Upper lobe of left lung (tissue), 6 donors: Measurements from ENCODE around the gene ARPC1A. TPM values are rescaled to one million over a fixed set of nuclear protein-coding genes. Genes with fewer than 3 reads are reported as not detected.

Source experiments
- ATAC-seq, 2 donors: fragments of 200-7000 bp; cut with Tn5 transposase; one replicate each; pipeline ENCODE4 v1.9.1; 2022; ENCODE audit warnings: mild to moderate bottlenecking in 2 of 2, moderate library complexity in 2 of 2; ENCODE audit not compliant: low FRiP score in 2 of 2
- DNase-seq, 2 donors: peaks; one replicate each; pipeline ENCODE4 v3.0.0-alpha.2; 2019 to 2020
- H3K27ac ChIP-seq, 4 donors: fragments of 200-600 bp; sonication (generic); one replicate each; pipeline ENCODE4 v1.5.1; 2016 to 2019
- H3K27me3 ChIP-seq, 4 donors: fragments of 200-600 bp; sonication (generic); one replicate each; pipeline ENCODE4 v1.5.1; 2017 to 2019
- H3K36me3 ChIP-seq, 4 donors: fragments of 200-600 bp; sonication (generic); one replicate each; pipeline ENCODE4 v1.5.1; 2016 to 2019
- H3K4me1 ChIP-seq, 4 donors: fragments of 200-600 bp; sonication (generic); one replicate each; pipeline ENCODE4 v1.5.1; 2018 to 2019
- H3K4me3 ChIP-seq, 4 donors: fragments of 200-600 bp; sonication (generic); one replicate each; pipeline ENCODE4 v1.5.1; 2017 to 2019; ENCODE audit warnings: mild to moderate bottlenecking in 2 of 4, moderate library complexity in 1 of 4
- H3K9me3 ChIP-seq, 4 donors: fragments of 200-600 bp; sonication (generic); one replicate each; pipeline ENCODE4 v1.5.1; 2018 to 2019
- CTCF ChIP-seq, 6 experiments: fragments of 450-650 bp in 4 of 6; fragments of 200-600 bp in 2 of 6; sonication (generic) in 2 of 6; IDR thresholded peaks; one replicate each; pipeline ENCODE4 v1.5.1; 2016 to 2019; ENCODE audit warnings: antibody characterized with exemption in 6 of 6
- EP300 ChIP-seq, 4 donors: sonication (generic); formaldehyde crosslinking; IDR thresholded peaks; one replicate each; pipeline ENCODE4 v1.5.1; 2017; ENCODE audit warnings: antibody characterized with exemption in 4 of 4, control low read depth in 2 of 4
- POLR2A ChIP-seq, 4 donors: fragments of 450-650 bp; IDR thresholded peaks; one replicate each; pipeline ENCODE4 v1.5.1; 2016 to 2017; ENCODE audit warnings: antibody characterized with exemption in 4 of 4, mild to moderate bottlenecking in 2 of 4
- POLR2AphosphoS5 ChIP-seq, 2 donors: sonication (generic); formaldehyde crosslinking; IDR thresholded peaks; one replicate each; pipeline ENCODE4 v1.5.1; 2017; ENCODE audit warnings: antibody characterized with exemption in 2 of 2
- WGBS, 2 donors: methylation state at CpG; one replicate each; pipeline ENCODE4 v1.1.5; 2017 to 2018; 5-methylcytosine and 5-hydroxymethylcytosine counted together
- total RNA-seq, 6 donors: library from RNA; depleted of rRNA in 4 of 6; stranded (reverse); fragments of >200 nt in 4 of 6; gene quantifications; one replicate each; pipeline versions ENCODE4 v1.1.0 to v1.2.1, GENCODE V29; 2016 to 2021
- donor health status: DM: no; HTN: no; CAD: no; lungs with moderate emphysema.
- donor health status: DM: no; HTN: yes; CAD: no; lungs with severe emphysema.

Gene ARPC1A
- total RNA-seq, 6 donors from 2014 or later: 81.7 to 129 (median 122) TPM

GRCh38 chr7:99372275-99373090, 46.8 kb downstream of the ARPC1A start:
- H3K36me3 ChIP-seq: peaks cover 0 to 15% (median 6%) of the 10 kb centered on the region in 4 donors
- peak; percentile 26 to 48 for TF ChIP-seq POLR2AphosphoS5 (IDR thresholded peaks at IDR 0.05)
- TF ChIP-seq EP300 (IDR thresholded peaks at IDR 0.05): peak in 2 of 4 donors; percentile 38 to 68
- no peak for TF ChIP-seq POLR2A (IDR thresholded peaks at IDR 0.05)
- no peak for TF ChIP-seq CTCF (IDR thresholded peaks at IDR 0.05)
- ATAC-seq (peak in 1 of 2 donors; percentile 72), DNase-seq (peak in 1 of 2 donors; percentile 85)
- WGBS, 2 donors: 46 to 57% methylated on average over 21 of the region's 21 CpGs
- H3K4me3 ChIP-seq: peak overlapping the region in 1 of 4 donors; percentile 4
- H3K4me1 ChIP-seq: peaks cover 20 to 54% (median 34%) of the 10 kb centered on the region in 4 donors
- H3K9me3 ChIP-seq: no peaks in the 10 kb centered on the region
- no peaks in the 10 kb centered on the region for H3K27me3 ChIP-seq
- peak overlapping the region; percentile 81 to 98 (median 96) for H3K27ac ChIP-seq

- no peaks in the 10 kb centered on the region for H3K27me3 ChIP-seq
- WGBS, 2 donors: 85% methylated on average over 41 of the region's 41 CpGs
- peak overlapping the region; percentile 93 to 98 (median 96) for H3K27ac ChIP-seq
- ATAC-seq (no peak), DNase-seq (no peak)
- TF ChIP-seq POLR2AphosphoS5 (IDR thresholded peaks at IDR 0.05) (no peak), POLR2A (IDR thresholded peaks at IDR 0.05) (no peak), CTCF (IDR thresholded peaks at IDR 0.05) (no peak), EP300 (IDR thresholded peaks at IDR 0.05) (no peak)
- no peaks in the 10 kb centered on the region for H3K9me3 ChIP-seq
- H3K4me3 ChIP-seq: peak overlapping the region; percentile 76 to 99 (median 88)
- H3K4me1 ChIP-seq: peaks cover 26 to 63% (median 36%) of the 10 kb centered on the region in 4 donors
- peaks cover 0 to 23% (median 15%) of the 10 kb centered on the region in 4 donors for H3K36me3 ChIP-seq
Observed at GRCh38 chr7:99373091-99374066, 47.7 kb downstream of the ARPC1A start.

- 2% methylated on average over 15 of the region's 95 CpGs for WGBS, 2 donors
- TF ChIP-seq EP300 (IDR thresholded peaks at IDR 0.05) (no peak), POLR2A (IDR thresholded peaks at IDR 0.05) (peak in 2 of 4 donors; percentile 79 to 87), POLR2AphosphoS5 (IDR thresholded peaks at IDR 0.05) (peak; percentile 92 to 97)
- peak; percentile 81 to 92 for ATAC-seq
Observed at GRCh38 chr7:99374111-99375064, 48.7 kb downstream of the ARPC1A start, which contains the start of gene ARPC1B. Gene ARPC1B, plus strand, starts transcription at chr7:99374730. Its CDS starts 10,985 bp downstream, at chr7:99385715.

GRCh38 chr7:99375070-99375807, 49.5 kb downstream of the ARPC1A start:
- TF ChIP-seq POLR2AphosphoS5 (IDR thresholded peaks at IDR 0.05): peak; percentile 78 to 85
- TF ChIP-seq POLR2A (IDR thresholded peaks at IDR 0.05): peak in 2 of 4 donors; percentile 60 to 69
- TF ChIP-seq EP300 (IDR thresholded peaks at IDR 0.05): peak in 1 of 4 donors; percentile 51
- peak in 1 of 6 experiments; percentile 13 for TF ChIP-seq CTCF (IDR thresholded peaks at IDR 0.05)
- H3K4me1 ChIP-seq: peaks cover 45 to 71% (median 51%) of the 10 kb centered on the region in 4 donors

More at GRCh38 chr7:99374111-99375064, 48.7 kb downstream of the ARPC1A start, which contains the start of gene ARPC1B:
- Histone ChIP-seq H3K9me3 (no peaks in the 10 kb centered on the region), H3K4me1 (peaks cover 36 to 66% (median 44%) of the 10 kb centered on the region in 4 donors), H3K4me3 (peak within 1 kb of the TSS; percentile 76 to 99 (median 88)), H3K27me3 (no peaks in the 10 kb centered on the region), H3K27ac (peak within 1 kb of the TSS; percentile 93 to 98 (median 96)), H3K36me3 (peaks cover 0 to 19% (median 16%) of the 10 kb centered on the region in 4 donors)
- DNase-seq: peak; percentile 95 to 97

More at GRCh38 chr7:99375070-99375807, 49.5 kb downstream of the ARPC1A start:
- DNase-seq: peak; percentile 90 to 96
- H3K27me3 ChIP-seq: no peaks in the 10 kb centered on the region
- H3K36me3 ChIP-seq: peaks cover 0 to 22% (median 16%) of the 10 kb centered on the region in 4 donors
- peak; percentile 83 to 85 for ATAC-seq
- H3K4me3 ChIP-seq: peak overlapping the region; percentile 76 to 99 (median 88)
- H3K9me3 ChIP-seq: no peaks in the 10 kb centered on the region
- peak overlapping the region; percentile 93 to 98 (median 96) for H3K27ac ChIP-seq
- WGBS, 2 donors: 8 to 33% methylated on average over 4 to 18 of the region's 58 CpGs
